Type B pancreatic cell (in vitro differentiated cells): Measurements from ENCODE around the gene CREB5. TPM values are rescaled to one million over a fixed set of nuclear protein-coding genes. Genes with fewer than 3 reads are reported as not detected.
"Not testable (repeated sequence)": the region's sequence is repeated elsewhere in the genome, so short reads cannot be mapped to it uniquely, and the experiment has no call there.

ENCODE experiments used
- DNase-seq: peaks from one replicate; pipeline ENCODE4 v3.0.0; 2021; ENCODE audit warnings: mixed read lengths; ENCODE audit not compliant: unreplicated experiment; ENCODE audit errors: extremely low spot score
- H3K27ac Mint-ChIP-seq: 2 replicates; pipeline ENCODE4 v1.8.0; 2021; ENCODE audit warnings: mild to moderate bottlenecking, mixed read lengths
- H3K27me3 Mint-ChIP-seq: 2 replicates; pipeline ENCODE4 v1.8.0; 2021; ENCODE audit warnings: mixed read lengths
- H3K36me3 Mint-ChIP-seq: 2 replicates; pipeline ENCODE4 v1.8.0; 2021; ENCODE audit warnings: mixed read lengths
- H3K4me1 Mint-ChIP-seq: one replicate; pipeline ENCODE4 v1.8.0; 2021; ENCODE audit warnings: mixed read lengths; ENCODE audit not compliant: unreplicated experiment
- H3K4me3 Mint-ChIP-seq: 2 replicates; pipeline ENCODE4 v1.8.0; 2021; ENCODE audit warnings: mild to moderate bottlenecking, mixed read lengths
- H3K9me3 Mint-ChIP-seq: 2 replicates; pipeline ENCODE4 v1.8.0; 2021; ENCODE audit warnings: mixed read lengths
- CTCF ChIP-seq: fragments of 200-600 bp; sonication (generic); conservative IDR thresholded peaks from 2 replicates; pipeline ENCODE4 v1.5.0; 2021; ENCODE audit warnings: antibody characterized with exemption, mild to moderate bottlenecking
- total RNA-seq: library from RNA; stranded (reverse); gene quantifications from 2 replicates; pipeline ENCODE4 v1.2.1, GENCODE V29; 2021; ENCODE audit warnings: low replicate concordance

CREB5 gene
- total RNA-seq, 1 donor from 2014 or later, result 31.0 TPM

- H3K4me3 Mint-ChIP-seq, result no peak overlapping the region
- H3K9me3 Mint-ChIP-seq, result peaks cover 4% of the 10 kb centered on the region
- DNase-seq, result no peak
These were observed 16.5 kb upstream of the CREB5 start for GRCh38 chr7:28395831-28396230.

GRCh38 chr7:28397141-28397540, 15.2 kb upstream of the CREB5 start:
- H3K36me3 Mint-ChIP-seq, result no peaks in the 10 kb centered on the region
- peaks cover 10% of the 10 kb centered on the region for H3K27me3 Mint-ChIP-seq
- H3K4me1 Mint-ChIP-seq, result peaks cover 4% of the 10 kb centered on the region
- H3K4me3 Mint-ChIP-seq, result no peak overlapping the region
- no peak for TF ChIP-seq CTCF
- no peak for DNase-seq
- H3K9me3 Mint-ChIP-seq, result peaks cover 4% of the 10 kb centered on the region
- no peak overlapping the region for H3K27ac Mint-ChIP-seq

More at GRCh38 chr7:28395831-28396230, 16.5 kb upstream of the CREB5 start:
- peaks cover 16% of the 10 kb centered on the region for H3K27me3 Mint-ChIP-seq
- H3K27ac Mint-ChIP-seq, result no peak overlapping the region
- TF ChIP-seq CTCF, result no peak
- peaks cover 4% of the 10 kb centered on the region for H3K4me1 Mint-ChIP-seq
- no peaks in the 10 kb centered on the region for H3K36me3 Mint-ChIP-seq

GRCh38 chr7:28400838-28401360, 11.4 kb upstream of the CREB5 start:
- H3K4me1 Mint-ChIP-seq, result peaks cover under 1% of the 10 kb centered on the region
- no peak overlapping the region for H3K27ac Mint-ChIP-seq
- no peak overlapping the region for H3K4me3 Mint-ChIP-seq
- no peaks in the 10 kb centered on the region for H3K9me3 Mint-ChIP-seq
- DNase-seq, result no peak
- no peaks in the 10 kb centered on the region for H3K36me3 Mint-ChIP-seq
- peaks cover 14% of the 10 kb centered on the region for H3K27me3 Mint-ChIP-seq
- no peak for TF ChIP-seq CTCF

GRCh38 chr7:28401567-28401966, 10.8 kb upstream of the CREB5 start:
- H3K36me3 Mint-ChIP-seq, H3K4me3 Mint-ChIP-seq, H3K4me1 Mint-ChIP-seq, H3K9me3 Mint-ChIP-seq, DNase-seq, H3K27ac Mint-ChIP-seq: not testable (repeated sequence)
- H3K27me3 Mint-ChIP-seq, result peaks cover 20% of the 10 kb centered on the region

- no peak for TF ChIP-seq CTCF
- H3K27ac Mint-ChIP-seq, result no peak overlapping the region
- H3K4me1 Mint-ChIP-seq, result peaks cover 17% of the 10 kb centered on the region
- H3K9me3 Mint-ChIP-seq, result no peaks in the 10 kb centered on the region
- H3K4me3 Mint-ChIP-seq, result no peak overlapping the region
- no peak for DNase-seq
- H3K27me3 Mint-ChIP-seq, result peaks cover 53% of the 10 kb centered on the region
- no peaks in the 10 kb centered on the region for H3K36me3 Mint-ChIP-seq
These were observed 6.7 kb upstream of the CREB5 start for GRCh38 chr7:28405662-28406061.

GRCh38 chr7:28406192-28406591, 6.1 kb upstream of the CREB5 start:
- H3K4me3 Mint-ChIP-seq, result no peak overlapping the region
- no peak for TF ChIP-seq CTCF
- peaks cover 59% of the 10 kb centered on the region for H3K27me3 Mint-ChIP-seq

More at GRCh38 chr7:28406192-28406591, 6.1 kb upstream of the CREB5 start:
- no peaks in the 10 kb centered on the region for H3K36me3 Mint-ChIP-seq
- no peak overlapping the region for H3K27ac Mint-ChIP-seq
- no peaks in the 10 kb centered on the region for H3K9me3 Mint-ChIP-seq
- peaks cover 22% of the 10 kb centered on the region for H3K4me1 Mint-ChIP-seq
- no peak for DNase-seq
